T-cell (primary cell): ENCODE measurements around the gene TCF7L2. TPM values are rescaled to one million over a fixed set of nuclear protein-coding genes. Genes with fewer than 3 reads are reported as not detected.

Source experiments
- ATAC-seq, 4 experiments: fragments of 200-7000 bp in 3 of 4; fragments of 150-1000 bp in 1 of 4; cut with Tn5 transposase; replicated peaks in 1 of 4; 1 replicate in 3 of 4; 2 replicates in 1 of 4; pipeline ENCODE4 v1.10.0; 2021; ENCODE audit warnings: moderate library complexity in 3 of 4, mild to moderate bottlenecking in 2 of 4, moderate number of reproducible peaks in 1 of 4
- CTCF ChIA-PET, 2 donors: fragments of 300-600 bp; sonication (Branson Sonifier 250); formaldehyde crosslinking; loops; one replicate each; lab custom pipeline; 2022; ENCODE audit warnings: antibody characterized with exemption in 2 of 2; lab: Charles Lee
- POLR2A ChIA-PET, 2 donors: fragments of 300-600 bp; sonication (Branson Sonifier 250); formaldehyde crosslinking; loops; one replicate each; lab custom pipeline; 2022; ENCODE audit warnings: antibody characterized with exemption in 2 of 2; lab: Charles Lee
- DNase-seq, 35 experiments: peaks; one replicate each; pipeline versions ENCODE4 v3.0.0 to v3.0.0-alpha.2; 2013 to 2023
- H3K27ac ChIP-seq: one replicate; pipeline ENCODE4 v1.5.1; 2013; ENCODE audit warnings: low read length
- H3K27me3 ChIP-seq, 2 experiments: replicated peaks in 1 of 2; 1 replicate in 1 of 2; 2 replicates in 1 of 2; pipeline versions ENCODE4 v1.6.1 to v1.7.0; 2013; ENCODE audit warnings: low read length in 1 of 2, mixed read lengths in 1 of 2; ENCODE audit not compliant: control insufficient read depth in 2 of 2, insufficient read depth in 2 of 2; ENCODE audit errors: extremely low read depth in 1 of 2
- H3K36me3 ChIP-seq, 2 donors: 1 replicate in 1 of 2; 2 replicates in 1 of 2; pipeline versions ENCODE4 v1.6.1 to v1.7.0; 2013; ENCODE audit warnings: low read length in 1 of 2; ENCODE audit not compliant: control insufficient read depth in 2 of 2, insufficient read depth in 1 of 2; ENCODE audit errors: extremely low read depth in 1 of 2
- H3K4me1 ChIP-seq, 2 experiments: 1 replicate in 1 of 2; 2 replicates in 1 of 2; pipeline versions ENCODE4 v1.6.1 to v1.7.0; 2013; ENCODE audit warnings: low read length in 2 of 2, mixed read lengths in 1 of 2; ENCODE audit not compliant: insufficient read depth in 2 of 2, control insufficient read depth in 1 of 2; ENCODE audit errors: extremely low read depth in 1 of 2
- H3K4me3 ChIP-seq, 2 donors: 1 replicate in 1 of 2; 2 replicates in 1 of 2; pipeline versions ENCODE4 v1.5.1 to v1.7.0; 2013; ENCODE audit warnings: mild to moderate bottlenecking in 2 of 2, low read length in 1 of 2, moderate library complexity in 1 of 2; ENCODE audit not compliant: control insufficient read depth in 1 of 2; ENCODE audit errors: extremely low read depth in 1 of 2
- H3K9me3 ChIP-seq: 2 replicates; pipeline ENCODE4 v1.7.0; 2013
- H3K27ac Mint-ChIP-seq, 2 donors: one replicate each; pipeline ENCODE4 v1.8.0; 2020 to 2021; ENCODE audit warnings: mild to moderate bottlenecking in 2 of 2, mixed read lengths in 2 of 2
- H3K27me3 Mint-ChIP-seq, 2 donors: one replicate each; pipeline ENCODE4 v1.8.0; 2021 to 2022; ENCODE audit warnings: mixed read lengths in 2 of 2
- H3K36me3 Mint-ChIP-seq: one replicate; pipeline ENCODE4 v1.8.0; 2021; ENCODE audit warnings: mixed read lengths
- H3K4me1 Mint-ChIP-seq, 3 donors: one replicate each; pipeline ENCODE4 v1.8.0; 2020 to 2022; ENCODE audit warnings: mixed read lengths in 3 of 3, mild to moderate bottlenecking in 1 of 3
- H3K4me3 Mint-ChIP-seq, 3 donors: one replicate each; pipeline ENCODE4 v1.8.0; 2020 to 2022; ENCODE audit warnings: mild to moderate bottlenecking in 3 of 3, mixed read lengths in 3 of 3, moderate library complexity in 3 of 3
- H3K9me3 Mint-ChIP-seq, 3 donors: one replicate each; pipeline ENCODE4 v1.8.0; 2020 to 2022; ENCODE audit warnings: mixed read lengths in 3 of 3
- WGBS: methylation state at CpG from one replicate; pipeline ENCODE4 v1.1.5; 2013; ENCODE audit warnings: missing lambda C conversion rate; ENCODE audit not compliant: insufficient coverage; 5-methylcytosine and 5-hydroxymethylcytosine counted together
- total RNA-seq, 35 experiments: library from RNA in 6 of 35; stranded (reverse) in 6 of 35; fragments of 120-200 nt in 1 of 35; gene quantifications; one replicate each; pipeline versions ENCODE4 v1.2.1 to v1.2.4 and lab custom pipeline; 2013 to 2026

Gene TCF7L2
- total RNA-seq, 5 donors from 2014 or later (not counting 1 experiment from before 2014, with no cell fraction given), result 2.6 to 6.2 (median 3.3) TPM

DNA sequence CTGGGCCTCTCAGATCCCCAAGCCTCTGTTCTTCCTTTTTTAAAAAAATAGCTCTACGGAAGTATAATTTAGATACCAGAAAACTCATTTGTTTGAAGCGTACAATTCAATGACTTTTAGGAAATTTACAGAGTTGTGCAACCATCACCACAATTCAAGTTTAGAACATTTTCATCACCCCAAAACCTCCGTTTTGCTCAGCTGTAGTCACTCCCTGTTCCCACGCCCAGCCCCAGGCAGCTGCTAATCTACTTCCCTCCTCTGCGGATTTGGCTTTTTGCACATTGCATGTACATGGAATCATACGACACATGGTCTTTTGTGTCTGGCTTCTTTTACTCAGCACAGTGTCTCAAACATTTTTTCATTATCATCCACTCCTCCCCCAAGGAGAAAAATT is 229.2 kb downstream of the TCF7L2 start:
- Mint-ChIP-seq H3K4me3 (no peak overlapping the region), H3K9me3 (no peaks in the 10 kb centered on the region), H3K4me1 (no peaks in the 10 kb centered on the region), H3K27me3 (no peaks in the 10 kb centered on the region), H3K27ac (no peak overlapping the region), H3K36me3 (no peaks in the 10 kb centered on the region)
- no peaks in the 10 kb centered on the region for H3K27me3 ChIP-seq
- no peak overlapping the region for H3K4me3 ChIP-seq
- no peaks in the 10 kb centered on the region for H3K36me3 ChIP-seq
- no peak for ATAC-seq
- WGBS, result 88% methylated on average over 4 of the region's 6 CpGs
- peak in 1 of 35 experiments; percentile 21 for DNase-seq
- H3K9me3 ChIP-seq, result no peaks in the 10 kb centered on the region
- ChIA-PET CTCF (no interaction called here), POLR2A (no interaction called here)
- no peaks in the 10 kb centered on the region for H3K4me1 ChIP-seq
- H3K27ac ChIP-seq, result no peak overlapping the region

DNA sequence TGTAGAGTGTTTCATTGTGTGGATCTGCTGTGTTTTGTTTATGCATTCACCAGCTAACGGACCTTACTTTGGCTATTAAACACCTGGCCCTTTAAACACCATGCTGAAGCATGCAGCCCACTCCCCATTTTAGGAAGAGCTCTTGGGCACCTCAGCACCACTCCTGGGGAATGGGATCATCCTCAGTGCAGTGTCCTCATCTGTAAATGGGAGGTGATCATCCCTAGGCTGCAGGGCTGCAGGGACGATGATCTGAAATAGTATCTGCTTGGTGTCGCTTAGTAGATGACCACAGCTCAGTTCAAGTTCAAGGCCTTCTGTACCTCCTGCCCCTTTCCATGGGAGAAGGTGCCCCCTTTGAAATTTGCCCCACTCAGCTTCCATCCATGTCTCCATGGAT is 229.9 kb downstream of the TCF7L2 start:
- Mint-ChIP-seq H3K4me3 (no peak overlapping the region), H3K9me3 (no peaks in the 10 kb centered on the region), H3K27ac (no peak overlapping the region), H3K27me3 (no peaks in the 10 kb centered on the region), H3K36me3 (no peaks in the 10 kb centered on the region), H3K4me1 (no peaks in the 10 kb centered on the region)
- ChIA-PET POLR2A (no interaction called here), CTCF (no interaction called here)
- Histone ChIP-seq H3K9me3 (no peaks in the 10 kb centered on the region), H3K4me3 (no peak overlapping the region), H3K27me3 (no peaks in the 10 kb centered on the region), H3K36me3 (no peaks in the 10 kb centered on the region), H3K27ac (no peak overlapping the region), H3K4me1 (no peaks in the 10 kb centered on the region)
- ATAC-seq (no peak), DNase-seq (no peak)
- whole genome bisulfite sequencing, result 83% methylated on average over 2 of the region's 3 CpGs

DNA sequence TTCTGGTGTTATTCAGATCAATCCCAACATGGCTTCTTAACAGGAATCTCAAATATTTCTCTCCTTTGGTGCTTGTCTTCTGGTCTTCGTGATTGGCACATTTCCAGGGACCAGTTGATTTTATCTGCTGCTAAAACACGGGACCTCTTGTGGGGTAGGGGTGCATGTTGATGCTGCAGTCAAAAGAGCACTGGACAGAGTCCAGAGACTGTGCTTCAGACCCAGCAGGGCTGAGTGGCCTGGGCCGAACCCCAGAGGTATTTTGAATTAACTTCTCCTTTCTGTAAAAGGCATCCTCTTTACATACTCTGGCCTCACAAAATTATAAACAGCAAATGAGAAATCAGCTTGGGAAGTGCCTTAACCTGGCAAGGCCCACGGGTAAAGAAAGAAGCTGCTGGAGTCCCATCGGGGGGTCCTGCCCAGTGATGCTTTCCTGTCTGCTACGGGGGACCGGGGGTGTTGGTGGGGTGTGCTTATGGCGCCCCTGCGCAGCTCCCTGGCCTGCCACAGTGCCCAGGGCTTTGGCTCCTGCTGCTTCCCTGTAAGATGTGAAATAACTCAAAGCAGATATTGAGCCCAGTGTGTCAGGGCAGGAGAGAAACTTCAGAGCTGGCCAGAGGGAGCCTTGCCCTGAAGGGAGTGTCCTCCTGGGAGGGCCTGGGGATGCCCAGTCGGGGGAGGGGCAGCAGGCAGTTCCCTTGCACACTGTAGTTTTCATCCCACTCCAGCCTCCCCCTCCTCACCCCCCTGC is 230.5 kb downstream of the TCF7L2 start:
- WGBS, result 85% methylated on average over 7 of the region's 10 CpGs
- Mint-ChIP-seq H3K36me3 (no peaks in the 10 kb centered on the region), H3K4me1 (no peaks in the 10 kb centered on the region), H3K27me3 (no peaks in the 10 kb centered on the region), H3K27ac (no peak overlapping the region), H3K9me3 (no peaks in the 10 kb centered on the region), H3K4me3 (no peak overlapping the region)
- no peak overlapping the region for H3K4me3 ChIP-seq
- ChIA-PET POLR2A (no interaction called here), CTCF (no interaction called here)
- H3K4me1 ChIP-seq, result no peaks in the 10 kb centered on the region
- no peaks in the 10 kb centered on the region for H3K27me3 ChIP-seq
- no peak overlapping the region for H3K27ac ChIP-seq
- H3K36me3 ChIP-seq, result no peaks in the 10 kb centered on the region
- DNase-seq (no peak), ATAC-seq (no peak)
- no peaks in the 10 kb centered on the region for H3K9me3 ChIP-seq

DNA sequence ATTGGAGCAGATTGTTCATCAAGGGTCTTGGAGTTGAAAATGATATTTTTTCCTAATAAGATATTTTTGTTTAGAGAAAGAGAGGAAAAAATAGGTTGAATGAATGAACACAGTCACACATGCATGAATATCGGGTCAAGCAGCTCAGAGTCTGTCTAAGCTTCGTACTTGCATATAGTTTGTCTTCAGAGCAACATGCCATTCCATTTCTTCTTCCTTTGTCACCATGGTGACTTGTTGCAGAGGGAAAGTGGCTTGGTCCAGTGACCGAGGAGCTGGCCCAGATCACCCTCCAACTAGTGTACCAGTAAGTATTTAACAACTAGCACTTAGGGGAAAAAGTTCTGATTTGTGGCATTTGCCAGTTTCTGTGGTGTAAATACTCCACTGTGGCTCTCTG is 232.1 kb downstream of the TCF7L2 start:
- Histone ChIP-seq H3K27ac (no peak overlapping the region), H3K4me1 (no peaks in the 10 kb centered on the region), H3K27me3 (no peaks in the 10 kb centered on the region), H3K4me3 (no peak overlapping the region), H3K36me3 (no peaks in the 10 kb centered on the region), H3K9me3 (no peaks in the 10 kb centered on the region)
- DNase-seq, result no peak
- Mint-ChIP-seq H3K9me3 (no peaks in the 10 kb centered on the region), H3K4me1 (no peaks in the 10 kb centered on the region), H3K27ac (no peak overlapping the region), H3K27me3 (no peaks in the 10 kb centered on the region), H3K36me3 (no peaks in the 10 kb centered on the region), H3K4me3 (no peak overlapping the region)
- 100% methylated on average over 2 of the region's 3 CpGs for WGBS
- ChIA-PET POLR2A (no interaction called here), CTCF (no interaction called here)
- no peak for ATAC-seq

DNA sequence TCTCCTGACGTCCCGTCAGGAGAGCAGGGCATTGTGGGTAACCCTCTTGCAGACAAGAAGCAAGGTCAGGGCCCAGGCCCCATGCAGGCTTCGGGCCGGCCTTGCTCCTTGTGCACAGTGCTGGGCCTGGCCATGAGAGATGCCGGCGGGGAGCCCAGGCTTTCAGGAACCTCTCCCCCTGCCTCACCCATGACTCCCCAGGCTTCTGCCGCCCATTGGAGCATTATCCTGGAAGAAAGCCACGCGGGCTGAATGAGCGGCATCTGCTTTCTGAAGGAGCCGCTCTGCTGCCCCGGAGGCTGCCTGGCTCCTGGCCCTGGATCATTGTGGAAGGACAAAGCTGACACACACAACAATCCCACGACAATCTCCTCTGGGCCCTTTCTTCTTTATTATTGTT is 233.5 kb downstream of the TCF7L2 start:
- ChIA-PET POLR2A (interaction anchor here in 1 of 2 donors (0.7 kb wide), 1 partner anchor 1226 kb away, joined by 3 read pairs; no protein-coding TSS in a partner anchor), CTCF (no interaction called here)
- Mint-ChIP-seq H3K27ac (no peak overlapping the region), H3K4me3 (no peak overlapping the region), H3K4me1 (no peaks in the 10 kb centered on the region), H3K36me3 (no peaks in the 10 kb centered on the region), H3K9me3 (no peaks in the 10 kb centered on the region), H3K27me3 (no peaks in the 10 kb centered on the region)
- ATAC-seq (no peak), DNase-seq (no peak)
- H3K9me3 ChIP-seq, result no peaks in the 10 kb centered on the region
- 81% methylated on average over 8 of the region's 13 CpGs for WGBS
- H3K27me3 ChIP-seq, result no peaks in the 10 kb centered on the region
- H3K36me3 ChIP-seq, result no peaks in the 10 kb centered on the region
- no peak overlapping the region for H3K27ac ChIP-seq
- no peak overlapping the region for H3K4me3 ChIP-seq
- H3K4me1 ChIP-seq, result no peaks in the 10 kb centered on the region

DNA sequence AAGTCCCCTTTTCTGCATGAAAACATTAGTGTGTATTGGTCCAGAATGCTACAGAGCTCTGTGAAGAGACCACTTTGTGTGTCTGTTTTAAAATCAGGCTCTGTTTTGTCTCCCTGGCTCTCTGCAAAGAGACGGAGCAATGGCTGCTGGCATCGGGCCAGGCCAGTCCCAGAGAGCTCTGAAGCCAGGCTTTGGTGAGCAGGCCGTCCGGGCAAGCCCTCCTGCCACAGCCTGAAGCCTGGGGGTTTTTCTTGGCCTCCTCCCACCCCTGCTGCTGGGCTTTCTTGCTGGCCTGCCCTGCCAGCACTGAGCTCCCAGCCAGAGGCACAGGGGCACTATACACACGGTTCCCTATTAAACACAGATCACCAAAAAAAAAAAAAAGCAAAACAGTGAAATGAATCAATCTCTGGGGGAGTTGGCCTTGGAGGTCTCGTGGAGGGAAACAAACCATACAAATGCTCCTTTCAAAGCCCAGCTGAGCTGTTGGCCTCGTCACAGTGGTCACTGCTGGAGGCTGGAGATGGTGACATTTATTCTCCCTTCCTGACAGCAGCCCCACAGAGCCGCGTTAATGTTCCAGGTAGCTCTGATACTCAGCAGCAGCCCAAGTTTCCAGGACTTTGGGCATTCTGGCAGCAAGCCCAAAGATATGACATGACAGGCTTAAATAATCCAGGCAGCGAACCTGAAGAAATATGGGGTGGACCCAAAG is 237.2 kb downstream of the TCF7L2 start:
- Histone ChIP-seq H3K9me3 (no peaks in the 10 kb centered on the region), H3K36me3 (no peaks in the 10 kb centered on the region), H3K4me3 (no peak overlapping the region), H3K4me1 (no peaks in the 10 kb centered on the region), H3K27me3 (peaks cover 0 to 4% of the 10 kb centered on the region in 2 experiments), H3K27ac (no peak overlapping the region)
- CTCF ChIA-PET, result no interaction called here
- no peaks in the 10 kb centered on the region for H3K9me3 Mint-ChIP-seq
- 93% methylated on average over 7 of the region's 10 CpGs for WGBS
- no peak for ATAC-seq
- POLR2A ChIA-PET, result no interaction called here
- H3K27ac Mint-ChIP-seq, result no peak overlapping the region
- peaks cover 0 to 7% of the 10 kb centered on the region in 2 donors for H3K27me3 Mint-ChIP-seq
- no peaks in the 10 kb centered on the region for H3K4me1 Mint-ChIP-seq
- no peak for DNase-seq
- no peaks in the 10 kb centered on the region for H3K36me3 Mint-ChIP-seq
- H3K4me3 Mint-ChIP-seq, result no peak overlapping the region
